Thyroid gland (tissue), 4 donors: ENCODE data around the gene CDC34.

Source experiments
- POLR2A ChIP-seq, 2 donors: fragments of 450-650 bp; IDR thresholded peaks; one replicate each; pipeline ENCODE4 v1.6.1; 2017; ENCODE audit warnings: antibody characterized with exemption in 2 of 2, mild to moderate bottlenecking in 2 of 2, moderate library complexity in 1 of 2
- TF ChIP-seq, protein P1 (sequence below), 6 experiments: fragments of 200-600 bp in 3 of 6; fragments of 450-650 bp in 3 of 6; sonication (generic) in 3 of 6; IDR thresholded peaks; one replicate each; pipeline ENCODE4 v1.5.1; 2016 to 2019; ENCODE audit warnings: antibody characterized with exemption in 6 of 6, mild to moderate bottlenecking in 2 of 6, inconsistent platforms in 1 of 6, moderate library complexity in 1 of 6

DNA sequence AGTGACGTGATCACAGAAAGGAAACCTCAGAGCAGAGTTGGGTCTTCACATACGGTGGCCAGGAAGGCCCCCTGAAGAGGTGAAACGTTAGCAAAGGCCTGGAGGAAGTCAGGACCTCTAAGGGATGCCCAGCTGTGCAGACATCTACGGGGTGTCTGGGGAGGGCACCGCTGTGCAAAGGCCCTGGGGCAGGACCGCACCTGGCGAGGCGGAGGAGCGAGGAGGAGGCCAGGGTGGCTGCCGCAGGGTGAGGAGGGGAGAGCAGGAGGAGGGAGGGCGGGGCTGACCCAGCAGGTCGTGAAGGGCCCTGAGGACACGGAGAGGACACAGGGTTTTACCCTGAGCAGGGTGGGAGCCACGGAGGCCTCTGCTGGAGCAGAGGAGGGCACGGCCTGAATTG, 47.1 kb upstream of the CDC34 start:
- TF ChIP-seq, protein P1, sequence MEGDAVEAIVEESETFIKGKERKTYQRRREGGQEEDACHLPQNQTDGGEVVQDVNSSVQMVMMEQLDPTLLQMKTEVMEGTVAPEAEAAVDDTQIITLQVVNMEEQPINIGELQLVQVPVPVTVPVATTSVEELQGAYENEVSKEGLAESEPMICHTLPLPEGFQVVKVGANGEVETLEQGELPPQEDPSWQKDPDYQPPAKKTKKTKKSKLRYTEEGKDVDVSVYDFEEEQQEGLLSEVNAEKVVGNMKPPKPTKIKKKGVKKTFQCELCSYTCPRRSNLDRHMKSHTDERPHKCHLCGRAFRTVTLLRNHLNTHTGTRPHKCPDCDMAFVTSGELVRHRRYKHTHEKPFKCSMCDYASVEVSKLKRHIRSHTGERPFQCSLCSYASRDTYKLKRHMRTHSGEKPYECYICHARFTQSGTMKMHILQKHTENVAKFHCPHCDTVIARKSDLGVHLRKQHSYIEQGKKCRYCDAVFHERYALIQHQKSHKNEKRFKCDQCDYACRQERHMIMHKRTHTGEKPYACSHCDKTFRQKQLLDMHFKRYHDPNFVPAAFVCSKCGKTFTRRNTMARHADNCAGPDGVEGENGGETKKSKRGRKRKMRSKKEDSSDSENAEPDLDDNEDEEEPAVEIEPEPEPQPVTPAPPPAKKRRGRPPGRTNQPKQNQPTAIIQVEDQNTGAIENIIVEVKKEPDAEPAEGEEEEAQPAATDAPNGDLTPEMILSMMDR (IDR thresholded peaks at IDR 0.05), result no peak
- no peak for TF ChIP-seq POLR2A (IDR thresholded peaks at IDR 0.05)
